ENCODE results near the gene PRR15L.
"Not testable (repeated sequence)": the region's sequence is repeated elsewhere in the genome, so short reads cannot be mapped to it uniquely, and the experiment has no call there.

The PRR15L gene

GRCh38 chr17:47957591-47958490, at the start of gene PRR15L:
TSS of gene PRR15L (minus strand) at chr17:47957883. CDS start at chr17:47953234, 4,649 bp downstream.
- TF ChIP-seq CTCF (IDR thresholded peaks at IDR 0.05; ENCODE audit: low read length, missing control alignments) = no peak
- H3K4me3 ChIP-seq (replicated peaks; ENCODE audit: low read depth, low read length) = no peak within 1 kb of the TSS
- DNase-seq (ENCODE audit: low read depth) = no peak

- TF ChIP-seq CTCF (IDR thresholded peaks at IDR 0.05; ENCODE audit: low read length, missing control alignments) = no peak
- no peak for DNase-seq (ENCODE audit: low read depth)
- no peak overlapping the region for H3K4me3 ChIP-seq (replicated peaks; ENCODE audit: low read depth, low read length)
These were observed 49.4 kb upstream of the PRR15L start for GRCh38 chr17:48006936-48007709.

GRCh38 chr17:48004983-48005382, 47.3 kb upstream of the PRR15L start:
- no peak for TF ChIP-seq CTCF (IDR thresholded peaks at IDR 0.05; ENCODE audit: low read length, missing control alignments)
- DNase-seq (ENCODE audit: low read depth) = no peak
- H3K4me3 ChIP-seq (replicated peaks; ENCODE audit: low read depth, low read length) = no peak overlapping the region

GRCh38 chr17:48003417-48004151, 45.9 kb upstream of the PRR15L start:
- H3K4me3 ChIP-seq (replicated peaks; ENCODE audit: low read depth, low read length) = no peak overlapping the region
- no peak for DNase-seq (ENCODE audit: low read depth)
- TF ChIP-seq CTCF (IDR thresholded peaks at IDR 0.05; ENCODE audit: low read length, missing control alignments) = no peak

- no peak for DNase-seq (ENCODE audit: low read depth)
- H3K4me3 ChIP-seq (replicated peaks; ENCODE audit: low read depth, low read length) = no peak overlapping the region
- TF ChIP-seq CTCF (IDR thresholded peaks at IDR 0.05; ENCODE audit: low read length, missing control alignments) = no peak
These were observed 45.3 kb upstream of the PRR15L start for GRCh38 chr17:48002916-48003416.

- peak; percentile 80 for DNase-seq (ENCODE audit: low read depth)
- no peak for TF ChIP-seq CTCF (IDR thresholded peaks at IDR 0.05; ENCODE audit: low read length, missing control alignments)
- H3K4me3 ChIP-seq (replicated peaks; ENCODE audit: low read depth, low read length) = no peak overlapping the region
These were observed 44.7 kb upstream of the PRR15L start for GRCh38 chr17:48002266-48002915.

GRCh38 chr17:48001657-48002056, 44.0 kb upstream of the PRR15L start:
- not testable (repeated sequence) for H3K4me3 ChIP-seq (replicated peaks; ENCODE audit: low read depth, low read length); DNase-seq (ENCODE audit: low read depth)

Measured in fibroblast of pulmonary artery (primary cell).